Calu3 (cell line): ENCODE results near the gene LRTM2. TPM values are rescaled to one million over a fixed set of nuclear protein-coding genes. Genes with fewer than 3 reads are reported as not detected.

Experiments used
- BruUV-seq: library from RNA; stranded (reverse); fragments of 400-500 nt; replicated peaks from 2 replicates; lab custom pipeline; 2021; lab: Mats Ljungman, UMichigan
- CTCF ChIA-PET: fragments of 300-600 bp; sonication (Branson Sonifier 250); formaldehyde crosslinking; loops from one replicate; lab custom pipeline; 2022; ENCODE audit warnings: antibody characterized with exemption; lab: Charles Lee
- DNase-seq: peaks from one replicate; pipeline ENCODE4 v3.0.0; 2022
- H3K27ac Mint-ChIP-seq: one replicate; pipeline ENCODE4 v1.8.0; 2022; ENCODE audit warnings: mixed read lengths; ENCODE audit not compliant: unreplicated experiment
- H3K27me3 Mint-ChIP-seq: one replicate; pipeline ENCODE4 v1.8.0; 2022; ENCODE audit warnings: mixed read lengths; ENCODE audit not compliant: unreplicated experiment
- H3K36me3 Mint-ChIP-seq: one replicate; pipeline ENCODE4 v1.8.0; 2022; ENCODE audit warnings: mild to moderate bottlenecking, moderate library complexity, mixed read lengths; ENCODE audit not compliant: insufficient read depth, unreplicated experiment
- H3K4me1 Mint-ChIP-seq: one replicate; pipeline ENCODE4 v1.8.0; 2022; ENCODE audit warnings: mild to moderate bottlenecking, low read depth, mixed read lengths; ENCODE audit not compliant: unreplicated experiment
- H3K4me3 Mint-ChIP-seq: one replicate; pipeline ENCODE4 v1.8.0; 2022; ENCODE audit warnings: mild to moderate bottlenecking, low read depth, moderate library complexity, mixed read lengths; ENCODE audit not compliant: unreplicated experiment
- H3K9me3 Mint-ChIP-seq: one replicate; pipeline ENCODE4 v1.8.0; 2022; ENCODE audit warnings: low read depth, mixed read lengths; ENCODE audit not compliant: unreplicated experiment
- CTCF ChIP-seq: fragments of 200-600 bp; IDR thresholded peaks from one replicate; pipeline ENCODE4 v1.8.0; 2022; ENCODE audit warnings: antibody characterized with exemption; ENCODE audit not compliant: unreplicated experiment
- intact Hi-C: fragments of 100-400 bp; cut with micrococcal nuclease; formaldehyde crosslinking; loops from one replicate; pipeline ENCODE4 v1.10.0; 2022; ENCODE audit not compliant: unreplicated experiment
- total RNA-seq: library from RNA; stranded (reverse); gene quantifications from 2 replicates; pipeline ENCODE4 v1.2.3, GENCODE V29; 2022

The LRTM2 gene
- total RNA-seq, 1 experiment from 2014 or later: not detected

DNA sequence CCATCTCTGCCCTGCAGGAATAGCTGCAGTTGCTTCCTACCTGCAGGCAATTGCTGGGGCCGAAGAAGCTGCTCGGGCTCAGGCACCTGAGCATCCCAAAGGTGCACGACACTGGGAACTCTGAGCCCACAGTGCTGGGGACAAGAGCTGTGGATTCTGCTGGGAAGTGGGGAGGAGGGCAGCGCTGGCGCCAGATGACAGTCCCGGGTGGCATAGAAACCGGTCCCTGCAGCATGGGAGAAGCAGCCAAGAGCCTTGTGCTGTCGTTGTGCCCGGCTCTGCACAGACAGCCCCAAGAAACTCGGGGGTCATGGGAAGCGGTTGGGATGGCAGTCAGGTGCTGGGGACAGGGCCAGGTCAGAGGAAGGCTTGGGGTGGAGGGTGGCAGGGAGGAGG, 529 bp downstream of the LRTM2 start:
- intact Hi-C loops: no loop called here
- Mint-ChIP-seq H3K27me3 (peaks cover 99% of the 10 kb centered on the region), H3K4me3 (no peak overlapping the region), H3K36me3 (no peaks in the 10 kb centered on the region), H3K4me1 (no peaks in the 10 kb centered on the region), H3K9me3 (no peaks in the 10 kb centered on the region), H3K27ac (no peak overlapping the region)
- no TSS peak for BruUV-seq
- no peak for DNase-seq
- CTCF ChIA-PET: no interaction called here
- no peak for TF ChIP-seq CTCF

GRCh38 chr12:1821805-1822204, 1.4 kb downstream of the LRTM2 start:
- TF ChIP-seq CTCF: no peak
- DNase-seq: no peak
- BruUV-seq: no TSS peak
- no peaks in the 10 kb centered on the region for H3K9me3 Mint-ChIP-seq
- CTCF ChIA-PET: interaction anchor here (0.7 to 0.8 kb wide), 2 partner anchors 9 to 44 kb away, joined by 4 read pairs; no protein-coding TSS in a partner anchor
- H3K36me3 Mint-ChIP-seq: no peaks in the 10 kb centered on the region
- intact Hi-C loops: no loop called here
- H3K4me1 Mint-ChIP-seq: no peaks in the 10 kb centered on the region
- H3K4me3 Mint-ChIP-seq: no peak overlapping the region
- no peak overlapping the region for H3K27ac Mint-ChIP-seq
- peaks cover 98% of the 10 kb centered on the region for H3K27me3 Mint-ChIP-seq

GRCh38 chr12:1822699-1823098, 2.3 kb downstream of the LRTM2 start:
- Mint-ChIP-seq H3K27ac (no peak overlapping the region), H3K4me1 (no peaks in the 10 kb centered on the region), H3K27me3 (peaks cover 98% of the 10 kb centered on the region)

DNA sequence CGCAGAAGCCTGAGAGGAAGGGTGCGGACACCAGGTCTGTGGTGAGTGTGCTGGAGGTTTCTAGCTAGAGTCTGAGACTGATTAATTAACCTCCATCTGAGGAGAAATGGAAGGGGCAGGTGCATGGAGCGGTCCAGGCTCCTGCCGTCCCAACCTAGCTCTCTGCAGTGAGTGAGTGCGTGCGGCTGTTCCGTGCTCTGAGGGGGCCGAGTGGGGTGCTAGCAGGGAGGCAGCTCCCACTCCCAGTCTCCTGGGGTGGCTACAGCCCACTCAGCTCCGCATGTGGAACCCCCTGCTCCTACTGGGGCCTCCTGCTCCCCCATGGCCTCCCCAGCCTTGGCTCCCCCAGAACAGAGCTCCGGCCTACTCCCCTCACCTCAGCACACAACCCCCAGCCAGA, 2.9 kb downstream of the LRTM2 start:
- Mint-ChIP-seq H3K4me3 (no peak overlapping the region), H3K36me3 (no peaks in the 10 kb centered on the region), H3K27me3 (peaks cover 99% of the 10 kb centered on the region), H3K4me1 (no peaks in the 10 kb centered on the region), H3K9me3 (no peaks in the 10 kb centered on the region), H3K27ac (no peak overlapping the region)
- intact Hi-C loops: no loop called here
- no peak for TF ChIP-seq CTCF
- BruUV-seq: no TSS peak
- CTCF ChIA-PET: no interaction called here
- no peak for DNase-seq

More at GRCh38 chr12:1822699-1823098, 2.3 kb downstream of the LRTM2 start:
- intact Hi-C loops: no loop called here
- TF ChIP-seq CTCF: no peak
- Mint-ChIP-seq H3K9me3 (no peaks in the 10 kb centered on the region), H3K4me3 (no peak overlapping the region), H3K36me3 (no peaks in the 10 kb centered on the region)
- no peak for DNase-seq
- BruUV-seq: no TSS peak
- CTCF ChIA-PET: no interaction called here
